ENCODE data around the gene MYO5B.

- TF ChIP-seq ZNF274 (IDR thresholded peaks at IDR 0.05; ENCODE audit: low read depth, low read length), result no peak
- TF ChIP-seq CTCF (IDR thresholded peaks at IDR 0.05 in 2 of 3, conservative IDR thresholded peaks at IDR 0.05 in 1 of 3; ENCODE audit: borderline replicate concordance in 1 of 3, insufficient read depth in 1 of 3, low read depth in 2 of 3, low read length in 2 of 3), result no peak
- TF ChIP-seq ZBTB33 (IDR thresholded peaks at IDR 0.05; ENCODE audit: extremely low read depth, insufficient replicate concordance, low read length), result no peak
- no peak for TF ChIP-seq YY1 (IDR thresholded peaks at IDR 0.05; ENCODE audit: extremely low read depth, insufficient replicate concordance, low read depth, low read length)
- TF ChIP-seq REST (IDR thresholded peaks at IDR 0.05; ENCODE audit: low read depth), result no peak
- no peak for TF ChIP-seq EZH2 (IDR thresholded peaks at IDR 0.05)
- TF ChIP-seq CEBPB (IDR thresholded peaks at IDR 0.05; ENCODE audit: low read depth), result no peak
These were observed 221.4 kb downstream of the MYO5B start for GRCh38 chr18:49973592-49973991.
